ENCODE data around the gene PIM2. TPM values are rescaled to one million over a fixed set of nuclear protein-coding genes. Genes with fewer than 3 reads are reported as not detected.
A peak's percentile ranks its signal among the peaks of the same experiment; 100 is the strongest.
"Not testable (repeated sequence)": the region's sequence is repeated elsewhere in the genome, so short reads cannot be mapped to it uniquely, and the experiment has no call there.

PIM2 gene
- total RNA-seq, 2 donors from 2014 or later = 4.0 to 5.5 TPM

- peak; percentile 94 to 97 for ATAC-seq
- intact Hi-C loops (cut with DNase I) = loop anchor here in 1 of 2 donors (5.0 kb wide), 1 partner anchor 89 kb away; the partner anchor contains the start of gene HDAC6
Measured at GRCh38 chrX:48891402-48892288, 27.2 kb downstream of the PIM2 start.

GRCh38 chrX:48890934-48891401, 27.9 kb downstream of the PIM2 start:
- peak; percentile 60 to 69 for ATAC-seq
- DNase-seq = no peak
- intact Hi-C loops (cut with DNase I) = loop anchor here in 1 of 2 donors (5.0 kb wide), 1 partner anchor 89 kb away; the partner anchor contains the start of gene HDAC6

More at GRCh38 chrX:48891402-48892288, 27.2 kb downstream of the PIM2 start:
- peak; percentile 89 for DNase-seq

GRCh38 chrX:48890296-48890925, 28.4 kb downstream of the PIM2 start:
- DNase-seq (no peak), ATAC-seq (no peak)
- intact Hi-C loops (cut with DNase I) = loop anchor here in 1 of 2 donors (5.0 kb wide), 1 partner anchor 88 kb away; the partner anchor contains the start of gene HDAC6

GRCh38 chrX:48886586-48886985, 32.2 kb downstream of the PIM2 start:
- intact Hi-C loops (cut with DNase I); ATAC-seq; DNase-seq: not testable (repeated sequence)

GRCh38 chrX:48883729-48884128, 35.1 kb downstream of the PIM2 start:
- ATAC-seq (no peak), DNase-seq (no peak)
- intact Hi-C loops (cut with DNase I) = no loop called here

GRCh38 chrX:48876944-48877343, 41.9 kb downstream of the PIM2 start:
- DNase-seq; ATAC-seq; intact Hi-C loops (cut with DNase I): not testable (repeated sequence)

GRCh38 chrX:48872017-48872416, 46.8 kb downstream of the PIM2 start:
- ATAC-seq; DNase-seq; intact Hi-C loops (cut with DNase I): not testable (repeated sequence)

- ATAC-seq (no peak), DNase-seq (no peak)
- intact Hi-C loops (cut with DNase I) = no loop called here
Measured at GRCh38 chrX:48864210-48864609, 54.6 kb downstream of the PIM2 start.

Other genes starting within 250 kb of the PIM2 start
- 1 to 10 TPM; 5.0 to 9.1 TPM for gene WAS, start 235.2 kb downstream of the PIM2 start, total RNA-seq
- gene SUV39H1, start 222.3 kb downstream of the PIM2 start, total RNA-seq = 1 to 10 TPM; 3.6 to 3.8 TPM
- gene GLOD5, start 157.3 kb downstream of the PIM2 start, total RNA-seq = not detected
- gene GATA1, start 132.4 kb downstream of the PIM2 start, total RNA-seq = not detected
- 10 to 100 TPM; 43.1 to 44.6 TPM for gene HDAC6, start 117.0 kb downstream of the PIM2 start, total RNA-seq
- gene ERAS, start 92.5 kb downstream of the PIM2 start, total RNA-seq = not detected
- gene PCSK1N, start 83.4 kb downstream of the PIM2 start, total RNA-seq = 1 to 10 TPM; 3.9 to 9.8 TPM
- 10 to 100 TPM; 52.4 to 60.3 TPM for gene TIMM17B, start 21.3 kb downstream of the PIM2 start, total RNA-seq
- gene PQBP1, start 21.1 kb downstream of the PIM2 start, total RNA-seq = 10 to 100 TPM; 49.5 to 63.7 TPM
- 10 to 100 TPM; 13.8 to 17.4 TPM for gene SLC35A2, start 7.4 kb downstream of the PIM2 start, total RNA-seq
- gene OTUD5, start 38.6 kb upstream of the PIM2 start, total RNA-seq = 10 to 100 TPM; 19.0 to 27.0 TPM
- gene KCND1, start 52.8 kb upstream of the PIM2 start, total RNA-seq = 1 to 10 TPM in 1 of 2 donors, under 1 TPM in 1; 0.99 to 1.4 TPM
- 10 to 100 TPM; 23.7 to 25.4 TPM for gene GRIPAP1, start 83.2 kb upstream of the PIM2 start, total RNA-seq
- gene TFE3, start 124.3 kb upstream of the PIM2 start, total RNA-seq = 10 to 100 TPM; 34.5 to 36.2 TPM
- 1 to 10 TPM; 2.4 to 2.7 TPM for gene CCDC120, start 140.0 kb upstream of the PIM2 start, total RNA-seq
- 10 to 100 TPM; 15.6 to 20.1 TPM for gene PRAF2, start 155.0 kb upstream of the PIM2 start, total RNA-seq
- 10 to 100 TPM; 52.3 to 61.1 TPM for gene WDR45, start 160.9 kb upstream of the PIM2 start, total RNA-seq
- 10 to 100 TPM; 17.1 to 19.4 TPM for gene GPKOW, start 204.7 kb upstream of the PIM2 start, total RNA-seq
- gene MAGIX, start 243.7 kb upstream of the PIM2 start, total RNA-seq = 1 to 10 TPM; 7.7 to 7.9 TPM